GM18858 (cell line): Measurements from ENCODE around the gene DCAF8L2.
"Not testable (repeated sequence)": the region's sequence is repeated elsewhere in the genome, so short reads cannot be mapped to it uniquely, and the experiment has no call there.

Experiments
- ATAC-seq: cut with Tn5 transposase; IDR thresholded peaks from one replicate; pipeline ENCODE4 v1.9.1; 2021; ENCODE audit not compliant: unreplicated experiment

DCAF8L2 gene

GRCh38 chrX:27675493-27675892 lies 85.3 kb downstream of the DCAF8L2 start:
- ATAC-seq: no peak

GRCh38 chrX:27679281-27679680 lies 89.1 kb downstream of the DCAF8L2 start:
- no peak for ATAC-seq

- ATAC-seq: no peak
Measured at GRCh38 chrX:27680726-27681125, 90.6 kb downstream of the DCAF8L2 start.

- peak; percentile 87 for ATAC-seq
Measured at GRCh38 chrX:27683566-27684208, 93.5 kb downstream of the DCAF8L2 start.

GRCh38 chrX:27694667-27695066 lies 104.5 kb downstream of the DCAF8L2 start:
- no peak for ATAC-seq

GRCh38 chrX:27706526-27706925 lies 116.4 kb downstream of the DCAF8L2 start:
- no peak for ATAC-seq

- no peak for ATAC-seq
Measured at GRCh38 chrX:27715610-27716009, 125.5 kb downstream of the DCAF8L2 start.

- no peak for ATAC-seq
Measured at GRCh38 chrX:27728291-27728690, 138.1 kb downstream of the DCAF8L2 start.

- no peak for ATAC-seq
Measured at GRCh38 chrX:27731962-27732361, 141.8 kb downstream of the DCAF8L2 start.

GRCh38 chrX:27735914-27736313 lies 145.8 kb downstream of the DCAF8L2 start:
- no peak for ATAC-seq

GRCh38 chrX:27740933-27741332 lies 150.8 kb downstream of the DCAF8L2 start:
- no peak for ATAC-seq

GRCh38 chrX:27743521-27743920 lies 153.4 kb downstream of the DCAF8L2 start:
- not testable (repeated sequence) for ATAC-seq

GRCh38 chrX:27746516-27746915 lies 156.4 kb downstream of the DCAF8L2 start:
- no peak for ATAC-seq

- not testable (repeated sequence) for ATAC-seq
Measured at GRCh38 chrX:27750298-27750697, 160.2 kb downstream of the DCAF8L2 start.

GRCh38 chrX:27751976-27752375 lies 161.8 kb downstream of the DCAF8L2 start:
- no peak for ATAC-seq

- no peak for ATAC-seq
Measured at GRCh38 chrX:27765718-27766117, 175.6 kb downstream of the DCAF8L2 start.

- no peak for ATAC-seq
Measured at GRCh38 chrX:27767387-27767786, 177.2 kb downstream of the DCAF8L2 start.

- ATAC-seq: no peak
Measured at GRCh38 chrX:27775984-27776383, 185.8 kb downstream of the DCAF8L2 start.

- no peak for ATAC-seq
Measured at GRCh38 chrX:27796640-27797257, 206.6 kb downstream of the DCAF8L2 start.

- ATAC-seq: no peak
Measured at GRCh38 chrX:27797575-27797974, 207.4 kb downstream of the DCAF8L2 start.
